Measurements from ENCODE around the gene PCBP1.
A peak's percentile ranks its signal among the peaks of the same experiment; 100 is the strongest.

PCBP1 gene

DNA sequence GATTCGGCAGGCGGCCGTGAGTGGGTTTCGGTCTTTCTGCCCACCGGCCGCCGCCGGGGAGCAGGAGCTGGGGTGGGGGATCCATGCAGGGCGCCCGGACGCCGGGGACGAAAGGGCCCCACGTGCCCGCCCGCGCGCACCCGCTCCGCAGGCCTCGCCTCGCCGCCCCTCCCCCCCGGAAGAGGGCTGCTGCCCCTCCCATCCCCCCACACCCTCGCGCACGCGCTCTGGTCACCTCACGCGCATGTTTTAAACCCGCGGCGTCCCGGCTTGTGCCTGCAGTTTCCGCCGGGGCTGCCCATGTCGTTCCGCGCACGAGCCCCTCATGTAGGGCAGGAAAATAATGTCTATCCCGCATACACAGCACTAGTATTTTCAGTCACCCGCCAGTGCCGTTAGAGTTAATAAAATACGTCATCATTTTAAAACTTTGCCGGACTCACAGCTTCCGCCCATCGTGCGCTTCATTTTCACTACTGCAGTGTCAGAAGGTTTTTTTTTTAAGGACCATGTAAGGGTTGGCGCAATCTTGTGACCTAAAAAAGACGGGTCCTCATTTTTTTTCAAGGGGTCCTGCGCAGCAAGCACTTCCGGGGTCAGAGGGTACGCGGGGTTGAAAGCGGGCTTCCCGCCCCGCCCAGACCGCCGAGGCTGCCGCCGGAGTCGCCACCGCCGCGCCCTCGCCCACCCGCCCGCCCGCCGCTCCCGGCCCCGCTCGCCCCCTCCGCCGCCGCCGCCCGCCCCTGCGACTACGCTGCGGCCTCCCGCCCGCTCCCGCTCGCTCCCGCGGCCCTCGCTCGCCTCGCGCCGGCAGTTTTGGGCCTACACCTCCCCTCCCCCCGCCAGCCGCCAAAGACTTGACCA, at the start of gene PCBP1:
TSS of gene PCBP1 (plus strand) at position 640 of the 864 bp plus-strand sequence. CDS start 267 bp downstream, outside the sequence.
- in situ Hi-C loops (cut with HindIII; ENCODE audit: low sequenced_read_pairs), result no loop called here
- TF ChIP-seq, protein P1, sequence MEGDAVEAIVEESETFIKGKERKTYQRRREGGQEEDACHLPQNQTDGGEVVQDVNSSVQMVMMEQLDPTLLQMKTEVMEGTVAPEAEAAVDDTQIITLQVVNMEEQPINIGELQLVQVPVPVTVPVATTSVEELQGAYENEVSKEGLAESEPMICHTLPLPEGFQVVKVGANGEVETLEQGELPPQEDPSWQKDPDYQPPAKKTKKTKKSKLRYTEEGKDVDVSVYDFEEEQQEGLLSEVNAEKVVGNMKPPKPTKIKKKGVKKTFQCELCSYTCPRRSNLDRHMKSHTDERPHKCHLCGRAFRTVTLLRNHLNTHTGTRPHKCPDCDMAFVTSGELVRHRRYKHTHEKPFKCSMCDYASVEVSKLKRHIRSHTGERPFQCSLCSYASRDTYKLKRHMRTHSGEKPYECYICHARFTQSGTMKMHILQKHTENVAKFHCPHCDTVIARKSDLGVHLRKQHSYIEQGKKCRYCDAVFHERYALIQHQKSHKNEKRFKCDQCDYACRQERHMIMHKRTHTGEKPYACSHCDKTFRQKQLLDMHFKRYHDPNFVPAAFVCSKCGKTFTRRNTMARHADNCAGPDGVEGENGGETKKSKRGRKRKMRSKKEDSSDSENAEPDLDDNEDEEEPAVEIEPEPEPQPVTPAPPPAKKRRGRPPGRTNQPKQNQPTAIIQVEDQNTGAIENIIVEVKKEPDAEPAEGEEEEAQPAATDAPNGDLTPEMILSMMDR (IDR thresholded peaks at IDR 0.05; ENCODE audit: low read depth, low read length), result no peak
- peak; percentile 95 for DNase-seq (ENCODE audit: low read depth, low spot score)
- H3K4me3 ChIP-seq (ENCODE audit: low read depth, low read length), result peak within 1 kb of the TSS; percentile 86

DNA sequence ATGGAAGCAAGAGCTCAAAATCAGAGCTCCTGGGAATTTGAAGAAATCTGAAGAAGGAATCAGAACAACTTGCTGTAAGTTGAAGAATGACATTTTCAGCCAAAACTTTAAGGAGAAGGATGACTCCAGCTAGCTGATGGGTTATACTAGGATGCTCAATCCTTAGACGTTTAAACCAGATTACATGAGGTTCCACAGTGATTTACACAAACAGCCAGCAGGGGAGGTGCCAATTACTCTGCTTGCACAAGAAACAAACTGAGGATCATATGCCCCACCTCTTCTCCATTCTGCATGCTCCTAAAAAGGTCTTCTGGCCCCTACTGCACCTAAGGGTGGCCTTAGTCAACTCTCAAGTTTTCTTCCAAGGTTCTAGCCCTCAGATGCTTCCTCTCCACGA, 47.9 kb upstream of the PCBP1 start:
- TF ChIP-seq, protein P1 (IDR thresholded peaks at IDR 0.05; ENCODE audit: low read depth, low read length), result no peak
- no peak for DNase-seq (ENCODE audit: low read depth, low spot score)
- H3K4me3 ChIP-seq (ENCODE audit: low read depth, low read length), result no peak overlapping the region
- in situ Hi-C loops (cut with HindIII; ENCODE audit: low sequenced_read_pairs), result no loop called here

DNA sequence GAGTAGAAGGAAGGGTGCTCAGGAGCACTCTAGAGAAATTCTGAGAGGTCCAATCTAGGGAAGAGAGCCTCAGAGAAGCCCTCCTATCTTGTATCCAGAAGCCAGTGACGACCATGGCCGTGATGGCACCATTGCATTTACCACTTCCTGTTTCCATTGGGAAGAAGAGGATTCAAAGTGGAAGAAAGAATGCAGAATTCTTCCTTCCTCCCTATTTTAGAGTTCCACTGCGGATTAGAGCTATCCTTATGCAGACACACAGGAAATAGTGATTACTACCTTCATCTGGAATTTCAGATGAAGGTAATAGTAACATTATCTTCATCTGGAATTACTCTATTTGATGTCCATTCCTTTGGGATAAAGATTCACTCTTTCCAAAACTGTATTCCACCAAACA, 45.6 kb upstream of the PCBP1 start:
- H3K4me3 ChIP-seq (ENCODE audit: low read depth, low read length), result no peak overlapping the region
- TF ChIP-seq, protein P1 (IDR thresholded peaks at IDR 0.05; ENCODE audit: low read depth, low read length), result no peak
- in situ Hi-C loops (cut with HindIII; ENCODE audit: low sequenced_read_pairs), result no loop called here
- no peak for DNase-seq (ENCODE audit: low read depth, low spot score)

DNA sequence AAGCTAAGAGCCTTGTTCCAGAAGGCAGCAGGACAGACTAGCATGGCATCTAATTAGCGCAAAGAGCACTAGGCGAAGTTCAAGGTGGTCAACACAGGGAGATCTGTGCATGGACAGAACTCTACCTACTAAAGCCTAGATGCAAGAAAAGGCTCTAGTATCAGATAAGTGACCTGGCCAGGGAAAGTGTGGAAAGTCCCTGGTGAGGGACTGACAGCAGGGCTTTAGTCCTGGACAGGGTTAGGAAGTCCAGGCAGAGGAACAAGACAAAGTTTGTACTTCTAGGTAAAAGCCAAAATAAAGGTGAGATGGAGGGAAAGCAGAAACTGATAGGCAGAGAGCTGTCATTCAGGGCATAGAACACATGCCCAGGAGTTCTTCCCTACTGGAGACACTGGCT, 45.0 kb upstream of the PCBP1 start:
- no peak for DNase-seq (ENCODE audit: low read depth, low spot score)
- in situ Hi-C loops (cut with HindIII; ENCODE audit: low sequenced_read_pairs), result no loop called here
- no peak overlapping the region for H3K4me3 ChIP-seq (ENCODE audit: low read depth, low read length)
- TF ChIP-seq, protein P1 (IDR thresholded peaks at IDR 0.05; ENCODE audit: low read depth, low read length), result no peak

DNA sequence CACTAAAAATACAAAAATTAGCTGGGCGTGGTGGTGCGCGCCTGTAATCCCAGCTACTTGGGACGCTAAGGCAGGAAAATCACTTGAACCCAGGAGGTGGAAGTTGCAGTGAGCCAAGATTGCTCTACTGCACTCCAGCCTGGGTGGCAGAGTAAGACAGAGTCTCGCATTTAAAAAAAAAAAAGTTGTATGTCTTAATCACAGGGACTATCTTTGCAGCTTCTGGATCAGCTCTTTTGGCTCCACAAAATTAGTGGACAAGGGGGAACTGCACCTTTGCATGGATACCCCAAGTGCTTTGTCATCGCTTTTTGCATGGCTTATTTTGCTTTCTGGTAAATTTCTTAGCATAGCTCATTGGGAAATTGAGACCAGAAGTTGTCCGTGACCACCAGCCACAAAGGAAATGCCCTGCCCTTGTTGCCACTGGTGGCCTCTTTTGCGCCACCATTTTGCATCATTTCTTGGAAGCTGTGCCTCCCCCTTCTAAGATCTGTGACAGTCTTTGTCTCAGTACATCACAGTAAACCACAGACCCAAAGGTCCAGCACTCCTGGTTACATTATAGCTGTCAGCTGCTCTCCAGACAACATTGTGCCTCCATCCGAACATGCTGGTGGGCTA, 43.9 kb upstream of the PCBP1 start:
- in situ Hi-C loops (cut with HindIII; ENCODE audit: low sequenced_read_pairs), result no loop called here
- no peak for DNase-seq (ENCODE audit: low read depth, low spot score)
- H3K4me3 ChIP-seq (ENCODE audit: low read depth, low read length), result no peak overlapping the region
- TF ChIP-seq, protein P1 (IDR thresholded peaks at IDR 0.05; ENCODE audit: low read depth, low read length), result no peak

DNA sequence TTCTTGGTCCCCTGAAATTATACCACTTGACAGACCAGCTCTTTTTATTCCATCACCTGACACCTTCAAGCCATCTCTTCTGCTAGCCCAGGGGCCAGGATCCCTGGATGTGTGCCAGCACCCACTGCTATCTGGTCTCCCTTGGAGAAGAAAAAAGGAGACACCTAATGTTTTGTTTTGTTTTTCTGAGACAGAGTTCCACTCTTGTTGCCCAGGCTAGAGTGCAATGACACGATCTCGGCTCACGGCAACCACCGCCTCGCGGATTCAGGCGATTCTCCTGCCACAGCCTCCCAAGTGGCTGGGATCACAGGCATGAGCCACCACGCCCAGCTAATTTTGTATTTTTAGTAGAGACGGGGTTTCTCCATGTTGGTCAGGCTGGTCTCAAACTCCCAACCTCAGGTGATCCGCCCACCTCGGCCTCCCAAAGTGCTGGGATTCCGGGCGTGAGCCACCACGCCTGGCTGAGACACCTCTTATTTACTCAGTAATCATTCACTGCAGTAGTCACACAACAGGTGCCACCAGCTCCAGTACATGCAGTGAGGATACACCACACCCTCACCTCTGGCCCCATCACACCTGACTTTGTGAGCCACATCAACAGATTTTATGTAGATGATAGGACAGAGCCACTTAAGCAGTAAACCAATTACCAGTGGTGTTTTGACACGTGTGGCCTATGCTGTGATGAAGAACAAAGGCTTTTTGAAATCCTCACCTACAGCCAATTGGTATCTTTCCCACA, 42.8 kb upstream of the PCBP1 start:
- in situ Hi-C loops (cut with HindIII; ENCODE audit: low sequenced_read_pairs), result no loop called here
- TF ChIP-seq, protein P1 (IDR thresholded peaks at IDR 0.05; ENCODE audit: low read depth, low read length), result no peak
- H3K4me3 ChIP-seq (ENCODE audit: low read depth, low read length), result no peak overlapping the region
- DNase-seq (ENCODE audit: low read depth, low spot score), result no peak

Measured in astrocyte of the spinal cord (primary cell).